GOT3 (cell line): Measurements from ENCODE around the gene UFD1.

Experiments used
- DNase-seq: peaks from one replicate; lab custom pipeline; 2025; ENCODE audit warnings: mixed read lengths; lab: John Stamatoyannopoulos, UW

Gene UFD1

GRCh38 chr22:19467912-19468311 is 11.1 kb downstream of the UFD1 start:
- DNase-seq: no peak

GRCh38 chr22:19466848-19467752 is 11.9 kb downstream of the UFD1 start:
- DNase-seq: no peak

- no peak for DNase-seq
These were observed 12.8 kb downstream of the UFD1 start for GRCh38 chr22:19466126-19466716.

- no peak for DNase-seq
These were observed 14.0 kb downstream of the UFD1 start for GRCh38 chr22:19464975-19465374.

- DNase-seq: no peak
These were observed 14.4 kb downstream of the UFD1 start for GRCh38 chr22:19464546-19464945.

- DNase-seq: no peak
These were observed 15.2 kb downstream of the UFD1 start for GRCh38 chr22:19463491-19464469.

GRCh38 chr22:19463008-19463407 is 16.0 kb downstream of the UFD1 start:
- no peak for DNase-seq

- DNase-seq: no peak
These were observed 17.5 kb downstream of the UFD1 start for GRCh38 chr22:19461506-19461905.

- DNase-seq: no peak
These were observed 19.0 kb downstream of the UFD1 start for GRCh38 chr22:19460036-19460435.

GRCh38 chr22:19457828-19458428 is 21.1 kb downstream of the UFD1 start:
- DNase-seq: no peak

GRCh38 chr22:19456541-19456940 is 22.5 kb downstream of the UFD1 start:
- DNase-seq: no peak

GRCh38 chr22:19455585-19456370 is 23.2 kb downstream of the UFD1 start:
- DNase-seq: no peak

- no peak for DNase-seq
These were observed 24.0 kb downstream of the UFD1 start for GRCh38 chr22:19455033-19455432.

GRCh38 chr22:19454156-19454555 is 24.8 kb downstream of the UFD1 start:
- no peak for DNase-seq

- DNase-seq: no peak
These were observed 25.3 kb downstream of the UFD1 start for GRCh38 chr22:19453718-19454117.

- no peak for DNase-seq
These were observed 27.4 kb downstream of the UFD1 start for GRCh38 chr22:19451570-19451969.

GRCh38 chr22:19450363-19451175 is 28.4 kb downstream of the UFD1 start:
- no peak for DNase-seq

GRCh38 chr22:19449422-19449767 is 29.6 kb downstream of the UFD1 start:
- no peak for DNase-seq

GRCh38 chr22:19448739-19449421 is 30.1 kb downstream of the UFD1 start:
- no peak for DNase-seq
